B cell (primary cell): ENCODE results near the gene TMPO.

Source experiments
- CTCF ChIP-seq: fragments of 200-600 bp; IDR thresholded peaks from one replicate; pipeline ENCODE4 v1.8.0; 2022; ENCODE audit warnings: antibody characterized with exemption, mild to moderate bottlenecking
- EZH2 ChIP-seq: IDR thresholded peaks from 2 replicates; pipeline ENCODE4 v1.6.1; 2012; ENCODE audit warnings: borderline replicate concordance, low read depth, mild to moderate bottlenecking, moderate library complexity, low read length; ENCODE audit not compliant: insufficient read depth, poor library complexity, severe bottlenecking

GRCh38 chr12:98465950-98466602 lies 49.3 kb upstream of the TMPO start:
- TF ChIP-seq CTCF (no peak), EZH2 (no peak)
